OCI-LY1 (cell line): ENCODE data around the gene FBXL22.

Experiments
- EZH2 ChIP-seq: fragments of 200-600 bp; sonication (generic), shearing (Covaris generic); IDR thresholded peaks from 2 replicates; pipeline ENCODE4 v1.8.0; 2017; ENCODE audit warnings: borderline replicate concordance, mixed run types, mild to moderate bottlenecking, antibody characterized with exemption, low read length, moderate library complexity, mixed read lengths
- TF ChIP-seq, protein P1 (sequence below): fragments of 200-600 bp; sonication (generic), shearing (Covaris generic); IDR thresholded peaks from 2 replicates; pipeline ENCODE4 v1.5.1; 2017; ENCODE audit warnings: mild to moderate bottlenecking, antibody characterized with exemption, low read length, moderate library complexity, mixed read lengths

DNA sequence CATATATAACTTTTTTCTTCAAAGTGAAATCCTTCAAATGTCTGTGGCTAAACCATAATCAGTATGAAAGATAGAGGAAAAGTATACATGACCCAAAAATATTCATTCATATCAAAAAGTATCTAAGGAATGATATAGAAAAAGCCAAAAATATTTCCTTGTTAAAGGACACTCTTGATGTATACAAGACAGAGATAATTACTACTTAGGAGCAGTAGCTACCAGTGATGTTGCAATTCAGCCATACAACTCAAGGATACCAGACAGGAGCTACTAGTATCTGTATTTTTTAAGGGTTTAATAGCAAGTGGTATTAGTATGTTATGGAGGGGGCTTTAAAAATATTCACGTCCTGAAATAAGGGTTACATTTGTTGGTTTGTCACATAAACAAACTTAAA lies 37.0 kb downstream of the FBXL22 start:
- TF ChIP-seq, protein P1, sequence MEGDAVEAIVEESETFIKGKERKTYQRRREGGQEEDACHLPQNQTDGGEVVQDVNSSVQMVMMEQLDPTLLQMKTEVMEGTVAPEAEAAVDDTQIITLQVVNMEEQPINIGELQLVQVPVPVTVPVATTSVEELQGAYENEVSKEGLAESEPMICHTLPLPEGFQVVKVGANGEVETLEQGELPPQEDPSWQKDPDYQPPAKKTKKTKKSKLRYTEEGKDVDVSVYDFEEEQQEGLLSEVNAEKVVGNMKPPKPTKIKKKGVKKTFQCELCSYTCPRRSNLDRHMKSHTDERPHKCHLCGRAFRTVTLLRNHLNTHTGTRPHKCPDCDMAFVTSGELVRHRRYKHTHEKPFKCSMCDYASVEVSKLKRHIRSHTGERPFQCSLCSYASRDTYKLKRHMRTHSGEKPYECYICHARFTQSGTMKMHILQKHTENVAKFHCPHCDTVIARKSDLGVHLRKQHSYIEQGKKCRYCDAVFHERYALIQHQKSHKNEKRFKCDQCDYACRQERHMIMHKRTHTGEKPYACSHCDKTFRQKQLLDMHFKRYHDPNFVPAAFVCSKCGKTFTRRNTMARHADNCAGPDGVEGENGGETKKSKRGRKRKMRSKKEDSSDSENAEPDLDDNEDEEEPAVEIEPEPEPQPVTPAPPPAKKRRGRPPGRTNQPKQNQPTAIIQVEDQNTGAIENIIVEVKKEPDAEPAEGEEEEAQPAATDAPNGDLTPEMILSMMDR = no peak
- no peak for TF ChIP-seq EZH2
